Activated naive CD4-positive, alpha-beta T cell treated with anti-CD3 and anti-CD28 coated beads for 36 hours (primary cell): ENCODE results near the gene SRSF4. TPM values are rescaled to one million over a fixed set of nuclear protein-coding genes. Genes with fewer than 3 reads are reported as not detected.

Experiments
- total RNA-seq, 2 experiments: library from RNA; stranded (reverse); gene quantifications; one replicate each; pipeline ENCODE4 v1.2.3, GENCODE V29; 2021

The SRSF4 gene
- total RNA-seq, 2 experiments from 2014 or later = 166 to 170 TPM

Other genes with a start within 250 kb of the SRSF4 start
- gene TMEM200B, start 58.0 kb downstream of the SRSF4 start, total RNA-seq = 1 to 10 TPM; 2.6 to 2.7 TPM
- gene MECR, start 49.0 kb upstream of the SRSF4 start, total RNA-seq = 10 to 100 TPM; 35.7 to 36.3 TPM
- gene PTPRU, start 54.6 kb upstream of the SRSF4 start, total RNA-seq = under 1 TPM; 0.15 to 0.38 TPM